Measurements from ENCODE around the gene FAM13C. TPM values are rescaled to one million over a fixed set of nuclear protein-coding genes. Genes with fewer than 3 reads are reported as not detected.

Gene FAM13C
- total and polyA plus RNA-seq, 12 donors: 8.9 to 92.8 (median 34.1) TPM

GRCh38 chr10:59333701-59334100 lies 28.6 kb downstream of the FAM13C start:
- H3K9me3 ChIP-seq (replicated peaks in 1 of 3): no peaks in the 10 kb centered on the region
- TF ChIP-seq POLR2A (IDR thresholded peaks at IDR 0.05): no peak
- TF ChIP-seq CTCF (IDR thresholded peaks at IDR 0.05): no peak
- no peak overlapping the region for H3K4me3 ChIP-seq
- WGBS, 4 donors: 44 to 57% (median 54%) methylated on average over 1 of the region's 1 CpG
- H3K36me3 ChIP-seq (replicated peaks in 1 of 2): no peaks in the 10 kb centered on the region
- no peak for DNase-seq
- H3K4me1 ChIP-seq (replicated peaks in 1 of 2): peaks cover 13 to 39% of the 10 kb centered on the region in 2 donors
- H3K27ac ChIP-seq: no peak overlapping the region
- H3K27me3 ChIP-seq: no peaks in the 10 kb centered on the region
- intact Hi-C loops (cut with DNase I): no loop called here

- no peak overlapping the region for H3K27ac ChIP-seq
- peaks cover 7 to 39% of the 10 kb centered on the region in 2 donors for H3K4me1 ChIP-seq (replicated peaks in 1 of 2)
These were observed 29.8 kb downstream of the FAM13C start for GRCh38 chr10:59332581-59332980.

GRCh38 chr10:59331661-59332060 lies 30.7 kb downstream of the FAM13C start:
- no peak for TF ChIP-seq CTCF (IDR thresholded peaks at IDR 0.05)
- no peak for TF ChIP-seq POLR2A (IDR thresholded peaks at IDR 0.05)
- Histone ChIP-seq H3K4me1 (replicated peaks in 1 of 2) (peaks cover 0 to 31% of the 10 kb centered on the region in 2 donors), H3K27me3 (no peaks in the 10 kb centered on the region), H3K27ac (no peak overlapping the region), H3K36me3 (replicated peaks in 1 of 2) (no peaks in the 10 kb centered on the region), H3K9me3 (replicated peaks in 1 of 3) (no peaks in the 10 kb centered on the region), H3K4me3 (no peak overlapping the region)
- intact Hi-C loops (cut with DNase I): no loop called here
- no peak for DNase-seq

More at GRCh38 chr10:59332581-59332980, 29.8 kb downstream of the FAM13C start:
- no peaks in the 10 kb centered on the region for H3K36me3 ChIP-seq (replicated peaks in 1 of 2)
- H3K27me3 ChIP-seq: no peaks in the 10 kb centered on the region
- no peak overlapping the region for H3K4me3 ChIP-seq
- intact Hi-C loops (cut with DNase I): no loop called here
- H3K9me3 ChIP-seq (replicated peaks in 1 of 3): no peaks in the 10 kb centered on the region
- no peak for DNase-seq
- TF ChIP-seq CTCF (IDR thresholded peaks at IDR 0.05): no peak
- no peak for TF ChIP-seq POLR2A (IDR thresholded peaks at IDR 0.05)

- DNase-seq: no peak
- intact Hi-C loops (cut with DNase I): no loop called here
- Histone ChIP-seq H3K27ac (no peak overlapping the region), H3K27me3 (no peaks in the 10 kb centered on the region), H3K9me3 (replicated peaks in 1 of 3) (no peaks in the 10 kb centered on the region), H3K36me3 (replicated peaks in 1 of 2) (no peaks in the 10 kb centered on the region), H3K4me1 (replicated peaks in 1 of 2) (peaks cover 0 to 30% of the 10 kb centered on the region in 2 donors), H3K4me3 (no peak overlapping the region)
- TF ChIP-seq POLR2A (IDR thresholded peaks at IDR 0.05) (no peak), CTCF (IDR thresholded peaks at IDR 0.05) (no peak)
These were observed 37.2 kb downstream of the FAM13C start for GRCh38 chr10:59325116-59325515.
